GM12878 (cell line): ENCODE data around the gene ARSJ. TPM values are rescaled to one million over a fixed set of nuclear protein-coding genes. Genes with fewer than 3 reads are reported as not detected.
"Not testable (repeated sequence)": the region's sequence is repeated elsewhere in the genome, so short reads cannot be mapped to it uniquely, and the experiment has no call there.

Source experiments
- ATAC-seq: fragments of 200-7000 bp; cut with Tn5 transposase; 3 replicates; pipeline ENCODE4 v1.9.1; 2020; ENCODE audit warnings: mild to moderate bottlenecking, moderate library complexity
- BruUV-seq: library from RNA; stranded (reverse); fragments of 400-500 nt; replicated peaks from 2 replicates; lab custom pipeline; 2021; lab: Mats Ljungman, UMichigan
- CTCF ChIA-PET: fragments of 300-600 bp; sonication (Branson Sonifier 250); formaldehyde crosslinking; extraction: SDS; loops from one replicate; lab custom pipeline; 2021; ENCODE audit warnings: inconsistent platforms; lab: Yijun Ruan, JAX
- POLR2A ChIA-PET: fragments of 350-600 bp; formaldehyde crosslinking; extraction: SDS; loops from one replicate; lab custom pipeline; 2021; ENCODE audit warnings: inconsistent platforms; lab: Charles Lee
- RAD21 ChIA-PET: fragments of 300-600 bp; sonication (Branson Sonifier 250); formaldehyde crosslinking; loops from one replicate; lab custom pipeline; 2023; ENCODE audit warnings: antibody characterized with exemption; ENCODE audit not compliant: unreplicated experiment; lab: Charles Lee
- SMC1A ChIA-PET: fragments of 300-600 bp; sonication (Branson Sonifier 250); formaldehyde crosslinking; loops from one replicate; lab custom pipeline; 2023; ENCODE audit not compliant: unreplicated experiment, uncharacterized antibody; lab: Charles Lee
- DNase-seq: peaks from one replicate; pipeline ENCODE4 v3.0.0-alpha.2; 2011; ENCODE audit warnings: low read depth, low spot score
- FAIRE-seq: peaks from 3 replicates; lab custom pipeline; 2011; peaks lifted over from hg19 to GRCh38; lab: Jason Lieb, UNC
- H2AFZ ChIP-seq: 2 replicates; pipeline ENCODE4 v1.6.0; 2011; ENCODE audit warnings: low read depth, low read length, control low read depth; ENCODE audit not compliant: control insufficient read depth
- H3K27ac ChIP-seq: 2 replicates; pipeline ENCODE4 v1.5.1; 2011; ENCODE audit warnings: control low read depth; ENCODE audit not compliant: control insufficient read depth, insufficient read depth
- H3K27me3 ChIP-seq, 2 experiments: replicated peaks in 1 of 2; 2 replicates each; pipeline versions ENCODE4 v1.6.0 to v1.6.1; 2011; ENCODE audit warnings: low read length in 1 of 2; ENCODE audit not compliant: control insufficient read depth in 2 of 2, insufficient read depth in 2 of 2
- H3K36me3 ChIP-seq, 2 experiments: 2 replicates each; pipeline ENCODE4 v1.5.1; 2011; ENCODE audit warnings: low read length in 1 of 2; ENCODE audit not compliant: control insufficient read depth in 2 of 2, insufficient read depth in 2 of 2
- H3K4me1 ChIP-seq: 2 replicates; pipeline ENCODE4 v1.6.1; 2011; ENCODE audit warnings: mild to moderate bottlenecking, low read length, moderate library complexity, mixed read lengths; ENCODE audit not compliant: control insufficient read depth, insufficient read depth
- H3K4me2 ChIP-seq: 2 replicates; pipeline ENCODE4 v1.6.0; 2011; ENCODE audit warnings: control low read depth; ENCODE audit not compliant: control insufficient read depth, insufficient read depth
- H3K4me3 ChIP-seq: fragments of 200-600 bp; sonication (generic); 2 replicates; pipeline ENCODE4 v1.5.1; 2016
- H3K79me2 ChIP-seq: 2 replicates; pipeline ENCODE4 v1.6.0; 2011; ENCODE audit warnings: low read length; ENCODE audit not compliant: control insufficient read depth, insufficient read depth
- H3K9ac ChIP-seq: 2 replicates; pipeline ENCODE4 v1.8.0; 2011; ENCODE audit warnings: low read length, control low read depth, mixed read lengths; ENCODE audit not compliant: control insufficient read depth, insufficient read depth
- H3K9me3 ChIP-seq: replicated peaks from 3 replicates; pipeline ENCODE4 v1.5.1; 2011; ENCODE audit warnings: mild to moderate bottlenecking, low read length; ENCODE audit not compliant: control insufficient read depth, insufficient read depth
- H4K20me1 ChIP-seq: 2 replicates; pipeline ENCODE4 v1.6.0; 2011; ENCODE audit not compliant: control insufficient read depth, insufficient read depth
- BCL11A ChIP-seq: IDR thresholded peaks from 2 replicates; pipeline ENCODE4 v1.6.1; 2011; ENCODE audit warnings: low read depth, low read length
- CEBPZ ChIP-seq: fragments of 150-350 bp; IDR thresholded peaks from 2 replicates; pipeline ENCODE4 v1.6.1; 2016; ENCODE audit warnings: low read depth, low read length
- ETV6 ChIP-seq, 2 experiments: fragments of 450-650 bp in 1 of 2; IDR thresholded peaks in 1 of 2; conservative IDR thresholded peaks in 1 of 2; 2 replicates each; pipeline ENCODE4 v1.6.1; 2014; ENCODE audit warnings: antibody characterized with exemption in 1 of 2, borderline replicate concordance in 1 of 2, low read depth in 1 of 2, mild to moderate bottlenecking in 1 of 2, moderate library complexity in 1 of 2
- HCFC1 ChIP-seq: fragments of 150-350 bp; IDR thresholded peaks from 2 replicates; pipeline ENCODE4 v1.6.1; 2014; ENCODE audit warnings: low read length
- MEF2A ChIP-seq: IDR thresholded peaks from 2 replicates; pipeline ENCODE4 v1.6.1; 2011; ENCODE audit warnings: low read depth, mild to moderate bottlenecking, low read length, moderate library complexity; ENCODE audit not compliant: insufficient read depth
- MEF2B ChIP-seq: fragments of 450-650 bp; IDR thresholded peaks from 2 replicates; pipeline ENCODE4 v1.6.1; 2018; ENCODE audit warnings: mild to moderate bottlenecking, moderate library complexity; ENCODE audit not compliant: partially characterized antibody, poor library complexity, severe bottlenecking
- POLR2AphosphoS2 ChIP-seq: IDR thresholded peaks from 2 replicates; pipeline ENCODE4 v1.6.1; 2011; ENCODE audit warnings: low read depth, mild to moderate bottlenecking, low read length, improper control_type of control experiment, moderate library complexity
- POLR2AphosphoS5 ChIP-seq: IDR thresholded peaks from 2 replicates; pipeline ENCODE4 v1.6.1; 2011; ENCODE audit warnings: mild to moderate bottlenecking, low read length, inconsistent platforms
- YY1 ChIP-seq: IDR thresholded peaks from 2 replicates; pipeline ENCODE4 v1.6.1; 2011; ENCODE audit warnings: low read depth, mild to moderate bottlenecking, low read length
- WGBS: methylation state at CpG from one replicate; pipeline ENCODE4 v1.1.6; 2016; ENCODE audit warnings: low lambda C conversion rate; ENCODE audit not compliant: insufficient replicate concordance, insufficient coverage; ENCODE audit errors: missing lambda C conversion rate; 5-methylcytosine and 5-hydroxymethylcytosine counted together
- in situ Hi-C: fragments of 300-500 bp; cut with MboI; formaldehyde crosslinking; loops from 9 replicates; pipeline ENCODE4 v1.14.3; 2018; ENCODE audit warnings: mixed read lengths
- intact Hi-C: fragments of 100-400 bp; cut with micrococcal nuclease; formaldehyde crosslinking; loops from one replicate; pipeline ENCODE4 v1.14.2; 2022; ENCODE audit not compliant: unreplicated experiment
- polyA plus RNA-seq, 11 experiments: library from polyadenylated mRNA; depleted of rRNA in 4 of 11; unstranded in 6 of 11; stranded (reverse) in 5 of 11; fragments of >200 nt; fragmentation: Nextera tagmentation in 4 of 11; fragmentation: Illumina TruSeq in 1 of 11; extraction: Ambion mirVana in 4 of 11; extraction: Trizol in 1 of 11; gene quantifications; 1 replicate in 1 of 11; 2 replicates in 10 of 11; pipeline versions ENCODE4 v1.2.1 to v1.2.3, GENCODE V29; 2011 to 2016; ENCODE audit warnings: inconsistent platforms in 2 of 11, missing spikeins in 2 of 11, low read depth in 1 of 11
- total RNA-seq, 4 experiments: library from RNA; depleted of rRNA in 3 of 4; stranded (reverse); fragments of >200 nt in 3 of 4; fragmentation: Illumina TruSeq in 1 of 4; extraction: Trizol in 1 of 4; gene quantifications; 2 replicates each; pipeline versions ENCODE4 v1.2.1 to v1.2.3, GENCODE V29; 2013 to 2021
- TF ChIP-seq, protein P1 (sequence below): fragments of 450-650 bp; IDR thresholded peaks from 2 replicates; pipeline ENCODE4 v1.6.1; 2017; ENCODE audit warnings: mild to moderate bottlenecking, moderate library complexity

The ARSJ gene
- total and polyA plus RNA-seq, 10 of the 15 experiments (the other 5 are each of a cell fraction or from before 2014, with no cell fraction given), result under 0.01 to 0.19 (median 0.04) TPM; not detected in 5

DNA sequence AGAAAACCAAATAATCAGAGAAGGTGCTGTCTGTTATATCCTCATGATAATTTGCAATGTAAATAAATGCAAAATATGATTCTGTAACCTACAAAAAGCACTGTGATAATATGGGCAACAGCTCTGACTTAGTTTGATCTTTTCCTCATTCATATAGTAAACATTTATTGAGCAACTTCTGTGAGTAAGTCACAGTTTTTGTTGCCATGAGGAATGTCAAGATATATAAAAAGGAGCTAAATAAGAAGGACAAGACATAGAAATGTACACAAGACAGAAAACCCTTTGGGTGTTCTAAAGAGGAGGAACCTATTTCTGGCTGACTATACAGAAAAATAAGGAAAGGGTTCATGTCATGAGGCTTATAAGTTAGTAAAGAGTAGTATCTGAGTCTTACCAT, 44.3 kb downstream of the ARSJ start:
- RAD21 ChIA-PET, result interaction anchor here (0.8 to 1.0 kb wide), 2 partner anchors 15 to 98 kb away, joined by 3 to 4 read pairs; no protein-coding TSS in a partner anchor
- H2AFZ ChIP-seq, result no peak overlapping the region
- H3K9me3 ChIP-seq, result peaks cover under 1% of the 10 kb centered on the region; the same call in 2 of the 3 replicates
- in situ Hi-C loops, result no loop called here
- H3K4me2 ChIP-seq, result no peak overlapping the region
- no TSS peak for BruUV-seq
- SMC1A ChIA-PET, result interaction anchor here (0.7 to 2.7 kb wide), 5 partner anchors 9 to 542 kb away, joined by 3 to 13 read pairs (median 4); no protein-coding TSS in a partner anchor
- no peak for ATAC-seq
- no peak for FAIRE-seq
- no peak for DNase-seq
- no peaks in the 10 kb centered on the region for H3K4me1 ChIP-seq
- H3K27me3 ChIP-seq, result no peaks in the 10 kb centered on the region
- H3K79me2 ChIP-seq, result no peaks in the 10 kb centered on the region
- no peak overlapping the region for H3K4me3 ChIP-seq
- CTCF ChIA-PET, result interaction anchor here (1.2 to 2.4 kb wide), 3 partner anchors 10 to 15 kb away, joined by 3 to 8 read pairs (median 6); no protein-coding TSS in a partner anchor
- TF ChIP-seq MEF2B, result no peak
- TF ChIP-seq, protein P1, sequence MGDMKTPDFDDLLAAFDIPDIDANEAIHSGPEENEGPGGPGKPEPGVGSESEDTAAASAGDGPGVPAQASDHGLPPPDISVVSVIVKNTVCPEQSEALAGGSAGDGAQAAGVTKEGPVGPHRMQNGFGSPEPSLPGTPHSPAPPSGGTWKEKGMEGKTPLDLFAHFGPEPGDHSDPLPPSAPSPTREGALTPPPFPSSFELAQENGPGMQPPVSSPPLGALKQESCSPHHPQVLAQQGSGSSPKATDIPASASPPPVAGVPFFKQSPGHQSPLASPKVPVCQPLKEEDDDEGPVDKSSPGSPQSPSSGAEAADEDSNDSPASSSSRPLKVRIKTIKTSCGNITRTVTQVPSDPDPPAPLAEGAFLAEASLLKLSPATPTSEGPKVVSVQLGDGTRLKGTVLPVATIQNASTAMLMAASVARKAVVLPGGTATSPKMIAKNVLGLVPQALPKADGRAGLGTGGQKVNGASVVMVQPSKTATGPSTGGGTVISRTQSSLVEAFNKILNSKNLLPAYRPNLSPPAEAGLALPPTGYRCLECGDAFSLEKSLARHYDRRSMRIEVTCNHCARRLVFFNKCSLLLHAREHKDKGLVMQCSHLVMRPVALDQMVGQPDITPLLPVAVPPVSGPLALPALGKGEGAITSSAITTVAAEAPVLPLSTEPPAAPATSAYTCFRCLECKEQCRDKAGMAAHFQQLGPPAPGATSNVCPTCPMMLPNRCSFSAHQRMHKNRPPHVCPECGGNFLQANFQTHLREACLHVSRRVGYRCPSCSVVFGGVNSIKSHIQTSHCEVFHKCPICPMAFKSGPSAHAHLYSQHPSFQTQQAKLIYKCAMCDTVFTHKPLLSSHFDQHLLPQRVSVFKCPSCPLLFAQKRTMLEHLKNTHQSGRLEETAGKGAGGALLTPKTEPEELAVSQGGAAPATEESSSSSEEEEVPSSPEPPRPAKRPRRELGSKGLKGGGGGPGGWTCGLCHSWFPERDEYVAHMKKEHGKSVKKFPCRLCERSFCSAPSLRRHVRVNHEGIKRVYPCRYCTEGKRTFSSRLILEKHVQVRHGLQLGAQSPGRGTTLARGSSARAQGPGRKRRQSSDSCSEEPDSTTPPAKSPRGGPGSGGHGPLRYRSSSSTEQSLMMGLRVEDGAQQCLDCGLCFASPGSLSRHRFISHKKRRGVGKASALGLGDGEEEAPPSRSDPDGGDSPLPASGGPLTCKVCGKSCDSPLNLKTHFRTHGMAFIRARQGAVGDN, result no peak
- no peak for TF ChIP-seq ETV6 (conservative IDR thresholded peaks at IDR 0.05 in 1 of 2, IDR thresholded peaks at IDR 0.05 in 1 of 2; ENCODE audit: borderline replicate concordance in 1 of 2, low read depth in 1 of 2)
- no peak for TF ChIP-seq POLR2AphosphoS5
- TF ChIP-seq MEF2A, result no peak
- no peak for TF ChIP-seq YY1
- no peak for TF ChIP-seq POLR2AphosphoS2
- TF ChIP-seq CEBPZ, result no peak
- no peak for TF ChIP-seq HCFC1
- no peak for TF ChIP-seq BCL11A
- TF ChIP-seq, all 136 proteins: peak for 0
- intact Hi-C loops, result no loop called here
- POLR2A ChIA-PET, result no interaction called here
- H4K20me1 ChIP-seq, result no peaks in the 10 kb centered on the region
- no peaks in the 10 kb centered on the region for H3K36me3 ChIP-seq
- H3K27ac ChIP-seq, result no peak overlapping the region
- no peak overlapping the region for H3K9ac ChIP-seq

GRCh38 chr4:113924706-113925105, 54.7 kb downstream of the ARSJ start:
- H3K4me2 ChIP-seq, POLR2A ChIA-PET, ATAC-seq, BruUV-seq, intact Hi-C loops, FAIRE-seq, H3K79me2 ChIP-seq, H3K4me3 ChIP-seq, H4K20me1 ChIP-seq, H3K36me3 ChIP-seq, H3K9me3 ChIP-seq, H3K27me3 ChIP-seq, in situ Hi-C loops, DNase-seq, H3K27ac ChIP-seq, H3K4me1 ChIP-seq, H3K9ac ChIP-seq, H2AFZ ChIP-seq, RAD21 ChIA-PET: not testable (repeated sequence)
- SMC1A ChIA-PET, result interaction anchor here (1.1 kb wide), 1 partner anchor 10 kb away, joined by 3 read pairs; no protein-coding TSS in a partner anchor
- CTCF ChIA-PET, result interaction anchor here (2.0 kb wide), 1 partner anchor 31 kb away, joined by 5 read pairs; no protein-coding TSS in a partner anchor
- 71% methylated on average over 4 of the region's 4 CpGs for WGBS
